Measurements from ENCODE around the gene PARP12. TPM values are rescaled to one million over a fixed set of nuclear protein-coding genes. Genes with fewer than 3 reads are reported as not detected.

Gene PARP12
- total RNA-seq, 1 donor from 2014 or later, result 63.3 TPM

DNA sequence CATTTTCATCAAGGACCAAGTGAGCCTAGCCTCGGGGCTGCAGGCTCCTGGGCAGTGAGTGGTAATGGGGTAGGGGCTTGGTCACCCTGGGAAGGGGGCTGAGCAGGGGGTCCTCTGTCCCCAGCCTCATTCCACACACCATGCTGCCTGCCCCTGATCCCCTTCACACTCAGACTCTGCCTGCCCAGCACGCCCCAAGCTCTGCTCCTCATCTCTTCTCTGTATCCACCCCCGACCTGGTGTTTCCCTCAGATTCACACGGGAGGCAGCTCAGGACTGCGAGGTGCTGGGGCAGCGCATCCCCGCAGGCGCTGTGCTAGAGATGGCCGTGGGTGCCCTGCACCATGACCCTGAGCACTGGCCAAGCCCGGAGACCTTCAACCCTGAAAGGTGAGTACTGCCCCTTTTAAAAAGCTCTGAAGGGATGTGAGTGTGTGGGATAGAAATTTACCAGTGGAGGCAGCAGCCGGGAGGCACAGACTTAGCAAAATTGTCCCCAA, 47.2 kb downstream of the PARP12 start:
- DNase-seq (ENCODE audit: low read depth in 2 of 2), result no peak

DNA sequence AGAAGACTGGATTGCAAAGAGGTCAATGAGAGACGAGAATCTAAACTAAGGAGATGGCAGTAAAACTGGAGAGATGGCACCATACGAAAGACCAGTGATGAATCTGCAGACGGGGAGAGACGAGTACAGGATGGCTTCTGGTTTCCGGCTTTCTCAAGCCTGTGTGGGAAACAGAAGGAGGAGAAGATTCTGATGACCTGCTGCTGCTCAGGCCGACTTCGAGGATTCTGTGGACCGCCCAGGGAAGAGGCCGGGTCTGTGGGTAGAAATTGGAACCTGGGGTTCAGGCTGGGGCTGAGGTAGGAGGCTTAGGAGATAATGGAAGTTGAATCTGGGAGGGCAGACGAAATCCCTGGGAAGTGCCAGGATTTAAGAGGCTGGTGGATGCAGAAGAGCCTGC, 48.6 kb downstream of the PARP12 start:
- no peak for DNase-seq (ENCODE audit: low read depth in 2 of 2)

DNA sequence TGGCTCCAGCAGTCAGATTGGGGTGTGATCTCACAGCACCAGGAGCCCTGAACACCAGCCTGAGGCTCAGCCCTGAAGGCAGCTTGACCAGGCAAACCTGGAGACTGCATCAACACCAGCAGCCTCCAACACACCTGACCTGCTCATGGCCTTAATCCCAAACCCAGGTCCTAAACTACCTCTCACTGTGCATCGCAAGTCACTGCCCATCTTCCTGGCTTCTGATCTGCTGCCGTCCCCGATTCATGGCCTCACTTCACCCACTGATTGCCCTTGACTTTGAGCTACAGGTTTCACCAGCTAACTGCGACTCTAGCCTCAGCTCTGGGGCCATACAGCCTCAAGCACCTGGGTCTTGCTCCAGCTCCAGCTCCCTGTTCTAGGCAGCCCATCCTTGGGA, 49.1 kb downstream of the PARP12 start:
- DNase-seq (ENCODE audit: low read depth in 2 of 2), result no peak

DNA sequence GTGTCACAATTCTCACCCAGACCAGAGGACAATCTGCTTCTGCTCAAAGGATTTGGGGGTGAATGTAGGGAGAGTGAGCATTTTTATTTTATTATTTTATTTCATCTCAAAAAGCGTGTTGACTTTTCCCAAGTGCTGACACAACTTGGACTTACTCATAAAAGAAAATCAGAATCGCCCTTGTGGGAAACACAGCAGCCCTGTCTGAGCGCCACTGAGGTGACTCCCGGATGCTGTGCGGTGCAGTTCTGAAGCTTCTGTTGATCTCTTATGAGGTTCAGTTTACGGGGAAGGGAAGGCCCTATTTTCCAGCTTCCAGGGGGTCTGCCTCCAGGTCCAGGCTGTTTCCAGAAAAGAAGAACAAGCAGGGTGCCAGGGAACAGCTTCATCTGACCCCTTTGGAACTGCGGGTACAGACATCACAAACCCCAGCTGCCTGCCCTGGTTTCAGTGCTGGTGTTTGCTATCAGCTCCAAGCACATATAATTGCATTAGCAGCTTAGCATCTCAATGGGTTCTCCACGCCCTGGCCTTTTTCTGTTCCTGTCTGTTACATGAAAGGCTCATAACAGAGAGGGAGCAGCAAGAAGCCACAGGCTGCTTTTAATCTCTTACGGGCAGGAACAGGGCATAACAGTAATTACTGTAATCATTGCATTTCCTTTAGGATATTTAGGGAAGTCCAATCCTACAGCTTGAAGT, 52.4 kb downstream of the PARP12 start:
- no peak for DNase-seq (ENCODE audit: low read depth in 2 of 2)

DNA sequence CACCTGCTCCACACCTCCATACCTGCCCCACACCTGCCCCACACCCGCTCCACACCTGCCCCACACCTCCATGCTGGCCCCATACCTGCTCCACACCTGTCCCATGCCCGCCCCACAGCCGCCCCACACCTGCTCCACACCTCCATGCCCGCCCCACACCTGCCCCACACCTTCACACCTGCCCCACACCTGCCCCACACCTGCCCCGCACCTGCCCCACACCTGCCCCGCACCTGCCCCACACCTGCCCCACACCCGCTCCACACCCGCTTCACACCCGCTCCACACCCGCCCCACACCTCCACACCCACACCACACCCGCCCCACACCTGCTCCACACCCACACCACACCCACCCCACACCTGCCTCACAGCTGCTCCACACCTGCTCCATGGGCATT, 53.0 kb downstream of the PARP12 start:
- DNase-seq (ENCODE audit: low read depth in 2 of 2), result no peak

DNA sequence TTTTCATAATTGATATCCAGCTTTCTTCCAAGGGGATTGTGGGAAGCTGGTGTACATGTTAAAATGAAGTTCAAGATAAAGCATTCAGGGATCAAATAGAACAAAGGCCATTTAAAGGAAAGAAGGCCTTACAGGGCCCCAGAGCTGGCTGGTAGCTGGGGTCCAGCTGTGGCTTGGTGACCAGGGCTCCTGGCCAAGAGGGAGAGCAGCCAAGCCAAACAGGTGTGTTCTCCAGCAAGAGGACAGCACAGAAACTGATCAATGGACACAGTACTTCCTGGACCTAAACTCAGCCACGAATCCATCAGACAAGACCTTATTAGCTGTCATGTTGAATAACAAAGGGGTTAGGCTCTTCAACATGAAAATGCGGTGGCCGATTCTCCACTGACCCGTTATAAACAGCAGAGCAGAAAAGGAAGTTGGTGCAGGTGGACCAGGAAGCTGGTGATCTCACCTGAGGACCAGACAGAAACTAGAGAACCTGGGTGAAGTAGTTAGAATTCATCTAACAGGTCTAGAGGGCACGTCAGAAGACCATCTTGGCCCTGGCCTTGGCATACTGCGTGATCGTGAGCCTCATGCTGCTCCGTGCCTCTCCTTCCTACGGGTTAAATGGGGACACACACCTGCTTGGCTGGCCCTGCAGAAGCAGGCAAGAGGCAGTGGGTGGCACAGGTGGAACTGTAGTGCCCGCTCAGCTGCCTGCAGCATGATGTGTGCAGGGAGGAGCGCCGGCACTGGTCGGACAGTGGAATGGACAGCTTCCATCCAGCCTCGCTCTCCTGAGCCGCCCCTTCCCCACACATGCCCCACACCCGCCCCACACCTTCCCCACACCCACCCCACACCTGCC, 53.8 kb downstream of the PARP12 start:
- peak in 1 of 2 donors; percentile 28 for DNase-seq (ENCODE audit: low read depth in 2 of 2)

DNA sequence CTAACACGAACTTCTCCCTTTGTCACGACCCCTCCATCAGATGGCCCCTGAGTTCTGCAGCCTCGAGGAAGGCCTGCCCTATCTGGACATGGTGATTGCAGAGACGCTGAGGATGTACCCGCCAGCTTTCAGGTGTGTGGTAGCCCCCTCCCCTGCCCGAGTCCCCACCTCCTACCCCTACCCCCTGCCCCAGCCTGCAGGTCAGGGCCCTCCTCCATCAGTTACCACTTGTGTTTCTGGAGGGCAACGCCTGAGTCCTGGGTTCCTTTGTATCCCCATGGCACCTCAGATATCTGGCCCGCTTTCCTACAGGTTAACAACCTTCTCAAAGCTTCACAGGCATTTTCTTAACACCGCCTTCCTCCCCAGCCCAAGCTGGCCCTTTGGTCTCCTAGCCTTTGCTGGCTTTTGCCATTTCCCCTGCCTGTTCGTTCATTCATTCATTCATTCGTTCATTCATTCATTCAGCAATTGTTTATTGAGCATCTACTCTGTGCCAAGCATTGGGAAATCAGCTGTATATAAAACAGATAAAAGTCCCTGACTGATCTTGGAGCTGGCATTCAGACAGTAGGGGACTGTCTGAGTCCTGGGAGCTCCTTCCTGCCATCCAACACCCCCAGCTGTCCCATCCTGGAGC, 55.6 kb downstream of the PARP12 start:
- DNase-seq (ENCODE audit: low read depth in 2 of 2), result no peak

DNA sequence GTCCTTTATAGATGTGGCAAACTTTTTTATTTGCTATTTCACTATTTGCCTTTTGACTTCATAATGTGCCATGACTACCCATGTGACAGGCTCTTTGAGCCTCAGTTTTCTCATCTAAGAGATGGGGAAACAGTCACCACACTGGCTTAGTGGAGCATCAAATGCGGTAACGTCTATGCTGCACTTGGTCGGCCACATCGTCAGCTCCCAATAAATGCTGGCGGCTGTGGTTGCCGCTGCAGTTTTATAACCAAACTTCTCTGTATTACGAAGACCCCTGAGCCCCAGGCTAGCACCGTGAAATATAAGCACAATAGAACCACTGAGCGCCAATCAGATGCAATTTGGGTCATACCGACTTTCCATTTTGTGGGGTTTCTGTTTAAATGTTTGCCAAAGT, 56.2 kb downstream of the PARP12 start:
- no peak for DNase-seq (ENCODE audit: low read depth in 2 of 2)

DNA sequence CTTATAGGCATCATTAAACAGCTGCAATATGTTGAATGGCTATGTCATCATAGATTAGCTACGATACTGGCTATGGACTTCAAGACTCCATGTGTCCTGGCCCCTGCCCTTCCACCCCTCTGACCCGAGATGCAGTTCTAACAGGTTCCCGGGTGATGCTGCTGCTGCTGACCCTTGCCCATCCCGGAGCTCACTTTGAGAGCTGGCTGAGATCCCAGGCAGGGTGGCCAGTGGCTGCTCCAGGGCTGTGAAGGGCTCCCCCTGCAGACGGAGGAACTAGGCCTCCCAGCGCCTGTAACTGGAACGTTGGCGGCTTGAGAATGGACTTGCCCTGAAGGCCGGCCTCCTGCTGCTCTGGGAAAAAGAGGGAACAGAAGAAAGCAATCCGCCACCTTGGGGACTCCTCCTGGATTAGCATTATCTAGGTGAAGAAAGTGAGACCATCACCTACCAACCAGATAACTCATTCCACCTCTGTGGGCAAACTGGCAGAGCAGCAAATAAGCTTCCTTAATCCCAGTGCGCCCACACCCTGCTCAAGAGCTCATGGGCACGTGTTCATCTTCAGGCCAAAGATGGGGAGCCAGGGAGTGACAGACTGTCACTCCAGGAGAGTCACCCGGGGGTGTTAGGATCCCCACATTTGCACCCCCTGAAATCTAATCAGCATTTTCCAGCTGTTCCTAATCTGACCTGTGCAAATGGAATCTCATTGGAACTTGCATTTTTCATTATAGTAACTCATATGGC, 56.8 kb downstream of the PARP12 start:
- DNase-seq (ENCODE audit: low read depth in 2 of 2), result peak in 1 of 2 donors; percentile 27

DNA sequence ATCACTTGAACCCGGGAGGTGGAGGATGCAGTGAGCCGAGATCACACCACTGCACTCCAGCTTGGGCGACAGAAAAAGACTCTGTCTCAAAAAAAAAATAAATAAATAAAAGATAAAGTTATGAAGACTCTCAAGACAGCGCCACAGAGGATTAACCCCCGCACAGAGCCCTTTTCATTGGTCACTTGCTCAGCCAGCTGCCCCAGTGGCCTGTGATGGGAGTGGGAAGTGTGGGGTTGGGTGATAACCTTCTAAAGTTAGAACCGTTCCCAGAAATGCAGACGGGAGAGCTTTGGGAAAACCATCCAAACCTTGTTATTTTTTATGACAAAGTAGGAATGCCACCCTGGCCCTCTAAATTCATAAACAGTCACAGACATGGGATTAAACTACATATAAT, 57.4 kb downstream of the PARP12 start:
- DNase-seq (ENCODE audit: low read depth in 2 of 2), result no peak

DNA sequence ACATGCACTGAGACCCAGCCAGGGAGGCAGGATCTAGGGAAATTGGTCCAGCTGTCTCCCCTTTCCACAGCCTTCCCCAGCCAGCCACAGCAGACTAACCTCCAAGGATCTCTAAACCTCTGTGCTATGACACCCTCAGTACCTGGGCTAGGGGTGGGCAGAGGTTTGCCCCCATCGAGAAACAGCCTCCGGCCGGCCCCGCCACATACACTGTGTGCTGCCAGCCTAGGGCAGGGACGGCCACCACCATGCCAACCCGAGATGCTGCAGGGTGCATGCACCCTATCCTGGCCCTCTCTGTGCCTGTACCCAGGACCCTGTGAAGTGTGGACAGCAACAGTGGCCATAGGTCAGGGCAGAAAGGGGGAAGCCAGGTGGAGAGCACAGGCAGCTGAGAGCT, 58.1 kb downstream of the PARP12 start:
- no peak for DNase-seq (ENCODE audit: low read depth in 2 of 2)

DNA sequence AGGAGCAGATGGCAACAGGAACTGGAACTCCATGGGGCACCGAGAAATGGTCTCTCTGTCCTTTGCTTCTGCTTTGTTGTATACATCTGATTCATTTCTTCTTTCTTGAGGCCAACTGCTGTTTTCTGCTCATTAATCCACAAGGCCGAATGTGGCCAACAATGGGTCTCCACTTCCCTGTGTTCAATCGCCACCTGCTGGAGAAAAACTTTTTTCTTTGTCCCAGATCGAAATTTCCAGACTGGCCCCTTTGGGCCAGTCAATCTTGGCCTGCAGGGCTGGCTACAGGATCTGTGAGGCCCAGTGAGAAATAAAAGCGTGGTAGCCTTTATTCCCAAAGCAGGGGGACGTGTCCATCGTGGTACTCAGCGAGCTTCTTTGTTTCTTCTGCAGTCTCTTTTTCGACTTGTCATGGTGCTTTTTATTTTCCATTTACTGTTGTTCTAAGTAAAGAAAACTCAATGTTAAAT, 58.8 kb downstream of the PARP12 start:
- peak; percentile 70 to 76 for DNase-seq (ENCODE audit: low read depth in 2 of 2)

DNA sequence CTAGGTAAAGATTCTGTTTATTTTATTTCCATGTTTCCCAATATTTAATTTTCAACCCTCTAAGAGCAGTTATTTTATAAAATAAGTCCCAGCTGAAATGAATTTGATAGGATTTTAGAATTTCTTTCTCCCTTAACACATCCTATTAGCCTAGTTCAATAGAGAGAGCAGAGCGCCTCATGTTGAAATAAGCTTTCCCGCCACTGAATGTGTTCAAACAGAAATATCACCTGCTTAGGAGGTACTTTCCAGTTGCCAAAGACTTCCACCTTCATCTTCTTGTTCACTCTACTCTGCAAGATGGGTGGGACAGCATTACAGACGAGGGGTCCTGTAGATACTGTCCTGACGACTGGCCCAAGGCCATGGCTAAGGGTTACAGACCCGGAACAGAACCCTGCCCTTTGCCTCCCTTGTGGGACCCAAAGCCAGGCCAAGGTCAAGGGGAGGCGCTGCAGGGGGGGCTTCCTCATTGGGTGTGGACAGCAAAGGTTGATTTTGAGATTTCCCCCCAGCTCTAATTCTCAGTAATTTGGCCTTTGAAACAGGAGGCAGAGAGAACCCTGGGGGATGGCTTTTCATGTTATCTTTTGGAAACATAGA, 62.0 kb downstream of the PARP12 start:
- DNase-seq (ENCODE audit: low read depth in 2 of 2), result no peak

DNA sequence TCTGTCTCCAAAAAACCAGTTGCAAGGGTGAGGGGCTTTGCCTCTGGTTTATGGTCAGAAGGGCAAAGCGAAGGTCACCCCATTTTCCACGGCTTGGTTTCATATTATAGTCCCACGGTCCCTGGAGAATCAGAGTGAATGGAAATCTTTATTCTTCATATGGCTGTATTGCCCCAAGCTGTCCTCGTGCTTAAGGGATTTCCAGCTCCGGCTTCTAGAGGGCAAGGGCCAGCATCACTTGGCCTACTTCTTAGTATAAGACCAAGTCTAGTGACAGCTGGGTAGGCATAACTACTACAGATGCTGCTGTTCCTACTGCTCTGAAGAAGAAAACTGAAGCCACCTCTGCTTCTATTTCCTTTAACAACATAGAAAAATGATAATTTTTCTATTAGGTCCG, 63.2 kb downstream of the PARP12 start:
- no peak for DNase-seq (ENCODE audit: low read depth in 2 of 2)

DNA sequence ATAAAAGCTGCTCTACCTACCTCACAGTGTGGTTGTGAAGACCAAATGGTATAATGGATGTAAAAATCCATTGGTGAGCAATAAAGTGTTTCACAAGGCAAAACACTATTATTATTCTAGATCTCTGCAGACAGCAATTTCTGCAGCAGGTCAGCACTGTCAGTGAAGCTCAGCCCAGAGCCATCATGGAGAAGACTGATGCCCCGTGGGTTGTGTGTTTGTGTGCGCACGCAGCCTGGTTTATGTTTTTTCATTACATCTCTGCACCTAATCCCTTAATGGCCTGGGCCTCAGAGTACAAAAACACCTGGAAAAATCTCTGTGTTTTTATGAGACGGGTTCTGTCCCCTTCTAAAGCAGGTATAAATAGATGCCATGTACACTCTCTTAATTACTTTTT, 64.2 kb downstream of the PARP12 start:
- no peak for DNase-seq (ENCODE audit: low read depth in 2 of 2)

DNA sequence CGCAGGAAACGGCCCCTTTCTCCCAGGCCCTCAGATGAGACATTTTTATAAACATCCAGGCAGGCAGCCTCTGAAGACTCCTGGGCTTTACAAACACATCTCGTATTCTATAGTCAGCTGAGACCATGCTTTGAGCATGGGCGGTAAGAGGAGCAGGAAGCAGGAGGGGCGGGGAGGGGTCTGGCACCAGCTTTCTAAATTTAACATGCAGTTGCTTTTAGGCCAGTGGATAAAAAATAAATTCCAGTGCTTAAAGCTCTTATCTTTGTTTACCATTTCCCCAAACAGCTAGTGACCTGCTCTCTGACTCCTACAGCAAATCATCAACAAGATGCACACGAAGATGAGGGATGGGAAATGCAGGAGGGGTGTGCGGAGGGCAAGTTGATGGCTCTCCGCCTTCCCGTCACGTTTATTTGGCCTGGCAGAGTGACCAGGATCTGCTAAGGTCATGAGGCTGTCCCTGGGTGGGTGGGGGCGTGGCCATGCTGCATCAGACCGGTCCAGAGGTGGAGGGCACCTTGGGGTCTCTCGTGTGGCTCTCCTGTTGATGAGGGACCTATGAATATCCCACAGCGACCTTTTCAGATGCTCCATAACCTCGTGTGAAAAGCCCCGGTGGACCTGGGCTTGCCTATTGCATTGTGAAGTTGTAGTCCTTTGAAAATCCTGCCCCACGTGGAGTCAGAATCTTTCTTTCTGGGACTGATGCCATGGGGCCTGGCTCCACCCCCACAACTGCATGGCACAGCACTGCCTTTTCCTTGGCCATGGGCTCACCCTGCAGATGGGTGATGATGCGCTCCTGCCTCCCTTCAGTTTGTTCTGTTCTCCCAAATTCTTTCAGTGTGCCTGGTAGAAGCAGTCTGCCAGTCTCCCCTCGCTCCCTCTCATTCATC, 67.5 kb downstream of the PARP12 start:
- peak in 1 of 2 donors; percentile 27 for DNase-seq (ENCODE audit: low read depth in 2 of 2)

DNA sequence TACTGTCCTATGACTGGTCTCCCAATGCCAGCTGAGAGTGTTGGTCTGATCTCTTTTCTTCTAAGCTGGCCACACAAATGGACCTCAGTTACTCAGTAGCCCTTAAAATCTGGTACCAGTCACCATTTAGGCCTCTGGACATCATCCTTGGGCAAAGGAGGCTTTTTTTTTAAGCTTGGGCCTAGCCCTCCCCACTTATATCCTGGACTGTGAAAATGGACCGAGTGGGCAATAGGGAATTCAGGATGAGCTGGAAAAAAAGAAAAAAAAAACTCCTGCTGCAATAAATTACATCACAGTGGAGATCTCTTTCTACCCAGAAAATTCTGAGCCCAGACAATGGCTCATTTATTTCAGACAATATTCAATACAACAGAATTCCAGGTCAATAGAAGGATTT, 68.4 kb downstream of the PARP12 start:
- no peak for DNase-seq (ENCODE audit: low read depth in 2 of 2)

DNA sequence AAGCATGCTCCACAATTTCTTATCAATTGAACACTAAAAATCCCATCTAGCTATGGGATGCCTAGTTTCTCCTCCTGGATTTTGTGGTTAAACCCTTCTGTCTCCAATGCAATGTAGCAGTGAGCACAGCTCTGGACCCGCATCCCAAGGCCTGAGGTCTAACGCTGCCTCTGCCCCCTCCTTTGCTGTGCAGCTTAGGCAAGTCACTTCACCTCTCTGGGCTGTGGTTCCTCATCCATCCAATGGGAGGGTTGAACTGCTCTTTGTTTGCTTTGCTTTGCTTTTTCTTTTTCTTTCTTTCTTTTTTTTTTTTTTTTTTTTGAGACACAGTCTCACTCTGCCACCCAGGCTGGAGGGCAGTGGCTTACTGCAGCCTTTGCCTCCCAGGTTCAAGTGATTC, 69.2 kb downstream of the PARP12 start:
- no peak for DNase-seq (ENCODE audit: low read depth in 2 of 2)

DNA sequence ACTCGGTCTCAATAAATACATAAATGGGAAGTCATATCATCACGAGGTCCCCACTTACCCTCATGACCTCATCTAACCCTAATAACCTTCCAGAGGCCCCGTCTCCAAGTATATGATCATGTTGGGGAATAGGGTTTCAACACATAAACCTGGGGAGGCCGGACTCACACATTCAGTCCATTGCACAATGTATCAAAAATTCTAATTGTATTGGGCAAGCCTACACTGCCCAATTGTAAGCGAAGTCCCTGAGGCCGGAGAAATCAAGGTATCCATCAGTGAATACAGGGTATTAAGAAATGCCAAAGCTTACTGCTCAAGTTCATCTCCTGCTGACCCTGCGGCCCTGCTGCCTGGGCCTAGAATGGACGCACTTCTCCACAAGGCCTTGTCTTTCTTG, 69.6 kb downstream of the PARP12 start:
- no peak for DNase-seq (ENCODE audit: low read depth in 2 of 2)

Measured in lung microvascular endothelial cell (primary cell).